Tibial nerve (tissue), 4 donors: Measurements from ENCODE around the gene BICRA. TPM values are rescaled to one million over a fixed set of nuclear protein-coding genes. Genes with fewer than 3 reads are reported as not detected.
A peak's percentile ranks its signal among the peaks of the same experiment; 100 is the strongest.

Experiments used
- DNase-seq, 2 donors: peaks; one replicate each; pipeline ENCODE4 v3.0.0-alpha.2; 2019; ENCODE audit warnings: low spot score in 2 of 2
- H3K27ac ChIP-seq, 4 donors: fragments of 200-600 bp; sonication (generic) in 3 of 4; one replicate each; pipeline ENCODE4 v1.5.1; 2017 to 2019; ENCODE audit warnings: mild to moderate bottlenecking in 1 of 4
- H3K27me3 ChIP-seq, 2 donors: fragments of 200-600 bp; sonication (generic) in 1 of 2; one replicate each; pipeline versions ENCODE4 v1.5.1 to v1.6.0; 2017 to 2019
- H3K36me3 ChIP-seq, 3 donors: fragments of 200-600 bp; sonication (generic); one replicate each; pipeline ENCODE4 v1.5.1; 2018 to 2019
- H3K4me1 ChIP-seq, 4 donors: fragments of 200-600 bp; sonication (generic) in 3 of 4; one replicate each; pipeline ENCODE4 v1.5.1; 2017 to 2019
- H3K4me3 ChIP-seq, 4 donors: fragments of 200-600 bp; sonication (generic) in 3 of 4; one replicate each; pipeline ENCODE4 v1.5.1; 2017 to 2019; ENCODE audit warnings: mild to moderate bottlenecking in 1 of 4, moderate library complexity in 1 of 4
- H3K9me3 ChIP-seq, 4 donors: fragments of 200-600 bp; sonication (generic) in 3 of 4; one replicate each; pipeline ENCODE4 v1.5.1; 2017 to 2019
- EP300 ChIP-seq, 2 donors: sonication (generic); formaldehyde crosslinking; IDR thresholded peaks; one replicate each; pipeline ENCODE4 v1.6.1; 2017; ENCODE audit warnings: antibody characterized with exemption in 2 of 2, mild to moderate bottlenecking in 1 of 2
- POLR2A ChIP-seq, 2 donors: fragments of 450-650 bp; IDR thresholded peaks; one replicate each; pipeline ENCODE4 v1.6.1; 2017; ENCODE audit warnings: antibody characterized with exemption in 2 of 2, mild to moderate bottlenecking in 2 of 2, moderate library complexity in 2 of 2
- WGBS, 2 donors: methylation state at CpG; one replicate each; pipeline ENCODE4 v1.1.5; 2018; 5-methylcytosine and 5-hydroxymethylcytosine counted together
- total RNA-seq, 4 donors: library from RNA; depleted of rRNA; stranded (reverse); fragments of >200 nt; gene quantifications; one replicate each; pipeline ENCODE4 v1.1.0, GENCODE V29; 2016
- TF ChIP-seq, protein P1 (sequence below), 5 experiments: fragments of 200-600 bp in 3 of 5; fragments of 450-650 bp in 2 of 5; sonication (generic) in 3 of 5; IDR thresholded peaks; one replicate each; pipeline ENCODE4 v1.5.1; 2016 to 2019; ENCODE audit warnings: antibody characterized with exemption in 5 of 5, mild to moderate bottlenecking in 3 of 5, moderate library complexity in 2 of 5

Gene BICRA
- total RNA-seq, 4 donors from 2014 or later = 6.1 to 23.1 (median 9.8) TPM

DNA sequence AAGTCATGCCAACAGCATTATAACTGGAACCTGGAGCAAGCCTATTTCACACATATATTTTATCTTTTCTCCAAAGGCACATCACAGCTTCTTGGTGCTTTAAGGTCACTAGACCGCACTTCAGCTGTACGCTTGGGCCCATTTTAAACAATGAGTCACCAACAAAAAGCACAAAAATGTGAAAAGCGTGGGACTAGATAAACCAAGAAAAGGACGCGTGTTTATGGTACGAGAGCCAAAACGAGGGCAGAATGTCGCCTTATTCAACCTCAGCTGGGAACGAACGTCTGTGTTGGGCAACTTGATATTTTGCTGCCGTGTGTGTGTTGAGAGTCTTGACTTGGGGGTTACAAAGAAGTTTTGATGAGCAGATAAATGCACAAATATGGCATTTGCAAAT lies 95.1 kb downstream of the BICRA start:
- H3K27ac ChIP-seq = no peak overlapping the region
- peaks cover 0 to 6% (median 0%) of the 10 kb centered on the region in 4 donors for H3K4me1 ChIP-seq
- DNase-seq = no peak
- H3K27me3 ChIP-seq = no peaks in the 10 kb centered on the region
- WGBS, 2 donors = 75 to 81% methylated on average over 11 of the region's 11 CpGs
- H3K4me3 ChIP-seq = no peak overlapping the region
- H3K36me3 ChIP-seq = peaks cover 0 to 50% (median 13%) of the 10 kb centered on the region in 3 donors
- no peaks in the 10 kb centered on the region for H3K9me3 ChIP-seq
- TF ChIP-seq, protein P1, sequence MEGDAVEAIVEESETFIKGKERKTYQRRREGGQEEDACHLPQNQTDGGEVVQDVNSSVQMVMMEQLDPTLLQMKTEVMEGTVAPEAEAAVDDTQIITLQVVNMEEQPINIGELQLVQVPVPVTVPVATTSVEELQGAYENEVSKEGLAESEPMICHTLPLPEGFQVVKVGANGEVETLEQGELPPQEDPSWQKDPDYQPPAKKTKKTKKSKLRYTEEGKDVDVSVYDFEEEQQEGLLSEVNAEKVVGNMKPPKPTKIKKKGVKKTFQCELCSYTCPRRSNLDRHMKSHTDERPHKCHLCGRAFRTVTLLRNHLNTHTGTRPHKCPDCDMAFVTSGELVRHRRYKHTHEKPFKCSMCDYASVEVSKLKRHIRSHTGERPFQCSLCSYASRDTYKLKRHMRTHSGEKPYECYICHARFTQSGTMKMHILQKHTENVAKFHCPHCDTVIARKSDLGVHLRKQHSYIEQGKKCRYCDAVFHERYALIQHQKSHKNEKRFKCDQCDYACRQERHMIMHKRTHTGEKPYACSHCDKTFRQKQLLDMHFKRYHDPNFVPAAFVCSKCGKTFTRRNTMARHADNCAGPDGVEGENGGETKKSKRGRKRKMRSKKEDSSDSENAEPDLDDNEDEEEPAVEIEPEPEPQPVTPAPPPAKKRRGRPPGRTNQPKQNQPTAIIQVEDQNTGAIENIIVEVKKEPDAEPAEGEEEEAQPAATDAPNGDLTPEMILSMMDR (IDR thresholded peaks at IDR 0.05) = no peak
- TF ChIP-seq POLR2A (IDR thresholded peaks at IDR 0.05) (no peak), EP300 (IDR thresholded peaks at IDR 0.05) (no peak)

DNA sequence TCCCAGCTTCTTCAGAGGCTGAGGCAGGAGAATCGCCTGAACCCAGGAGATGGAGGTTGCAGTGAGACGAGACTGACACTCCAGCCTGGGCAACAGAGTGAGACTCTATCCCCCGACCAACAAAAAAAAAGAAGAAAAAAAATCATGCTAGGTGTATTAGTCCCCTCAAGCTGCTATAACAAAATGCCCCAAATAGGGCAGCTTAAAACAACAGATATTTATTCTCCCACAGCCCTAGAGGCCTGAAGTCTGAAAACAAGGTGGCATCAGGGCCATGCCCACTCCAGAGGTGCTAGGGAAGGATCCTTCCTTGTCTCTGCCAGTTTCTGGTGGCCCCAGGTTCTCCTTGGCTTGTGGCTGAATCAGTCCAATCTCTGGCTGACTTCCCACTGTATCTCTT lies 95.7 kb downstream of the BICRA start:
- Histone ChIP-seq H3K9me3 (no peaks in the 10 kb centered on the region), H3K36me3 (peaks cover 0 to 44% (median 13%) of the 10 kb centered on the region in 3 donors), H3K27me3 (no peaks in the 10 kb centered on the region), H3K4me3 (no peak overlapping the region), H3K4me1 (peaks cover 0 to 6% (median 0%) of the 10 kb centered on the region in 4 donors), H3K27ac (no peak overlapping the region)
- WGBS, 2 donors = 85 to 96% methylated on average over 3 of the region's 3 CpGs
- no peak for DNase-seq
- no peak for TF ChIP-seq EP300 (IDR thresholded peaks at IDR 0.05)
- TF ChIP-seq, protein P1 (IDR thresholded peaks at IDR 0.05) = no peak
- no peak for TF ChIP-seq POLR2A (IDR thresholded peaks at IDR 0.05)

- 21 to 23% methylated on average over 22 of the region's 22 CpGs for WGBS, 2 donors
- no peaks in the 10 kb centered on the region for H3K9me3 ChIP-seq
- peaks cover 0 to 17% (median 2%) of the 10 kb centered on the region in 3 donors for H3K36me3 ChIP-seq
- TF ChIP-seq, protein P1 (IDR thresholded peaks at IDR 0.05) = peak; percentile 61 to 89 (median 70)
- TF ChIP-seq POLR2A (IDR thresholded peaks at IDR 0.05) (no peak), EP300 (IDR thresholded peaks at IDR 0.05) (peak in 1 of 2 donors; percentile 9)
- H3K27ac ChIP-seq = no peak overlapping the region
- no peak overlapping the region for H3K4me3 ChIP-seq
- peak in 1 of 2 donors; percentile 63 for DNase-seq
- H3K27me3 ChIP-seq = no peaks in the 10 kb centered on the region
- peaks cover 0 to 6% (median 0%) of the 10 kb centered on the region in 4 donors for H3K4me1 ChIP-seq
Measured at GRCh38 chr19:47707135-47707925, 98.4 kb downstream of the BICRA start.

GRCh38 chr19:47711652-47712242 lies 102.8 kb downstream of the BICRA start:
- WGBS, 2 donors = 76 to 77% methylated on average over 8 of the region's 8 CpGs
- no peak for DNase-seq
- TF ChIP-seq EP300 (IDR thresholded peaks at IDR 0.05) = no peak
- TF ChIP-seq, protein P1 (IDR thresholded peaks at IDR 0.05) = no peak
- no peak for TF ChIP-seq POLR2A (IDR thresholded peaks at IDR 0.05)
- Histone ChIP-seq H3K9me3 (no peaks in the 10 kb centered on the region), H3K27ac (no peak overlapping the region), H3K4me1 (peaks cover 0 to 38% (median 6%) of the 10 kb centered on the region in 4 donors), H3K36me3 (peaks cover 0 to 16% (median 3%) of the 10 kb centered on the region in 3 donors), H3K27me3 (no peaks in the 10 kb centered on the region), H3K4me3 (no peak overlapping the region)
